SU-DHL-6 (cell line): ENCODE results near the gene SMOC1.

Source experiments
- EZH2phosphoT487 ChIP-seq: fragments of 200-600 bp; sonication (generic), shearing (Covaris generic); conservative IDR thresholded peaks from 2 replicates; pipeline ENCODE4 v1.6.1; 2018; ENCODE audit warnings: mild to moderate bottlenecking, antibody characterized with exemption, low read length, moderate library complexity, mixed read lengths
- TF ChIP-seq, protein P1 (sequence below): fragments of 200-600 bp; sonication (generic); IDR thresholded peaks from one replicate; pipeline ENCODE4 v1.5.1; 2017; ENCODE audit warnings: antibody characterized with exemption, mild to moderate bottlenecking, low read length, moderate library complexity; ENCODE audit not compliant: insufficient read depth, poor library complexity, severe bottlenecking

DNA sequence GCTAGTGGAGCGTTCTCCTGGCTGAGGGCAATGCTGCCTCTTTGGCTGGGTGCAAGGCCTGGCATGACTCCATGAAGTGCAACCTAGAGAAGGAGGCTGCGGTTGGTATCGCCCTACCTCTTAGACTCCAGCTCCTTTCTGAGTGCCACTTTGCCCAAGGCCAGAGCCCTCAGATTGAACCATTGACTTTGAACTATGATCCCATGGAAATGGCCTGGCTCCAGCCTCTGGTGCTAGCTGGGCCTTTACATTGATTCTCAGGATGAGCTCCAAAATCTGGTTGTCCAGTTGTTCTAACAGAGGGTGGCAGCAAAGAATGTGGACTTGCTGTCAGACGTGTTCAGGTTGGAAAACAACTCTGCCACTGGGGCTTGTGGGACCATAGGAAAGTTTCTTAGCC, 16.1 kb upstream of the SMOC1 start:
- TF ChIP-seq, protein P1, sequence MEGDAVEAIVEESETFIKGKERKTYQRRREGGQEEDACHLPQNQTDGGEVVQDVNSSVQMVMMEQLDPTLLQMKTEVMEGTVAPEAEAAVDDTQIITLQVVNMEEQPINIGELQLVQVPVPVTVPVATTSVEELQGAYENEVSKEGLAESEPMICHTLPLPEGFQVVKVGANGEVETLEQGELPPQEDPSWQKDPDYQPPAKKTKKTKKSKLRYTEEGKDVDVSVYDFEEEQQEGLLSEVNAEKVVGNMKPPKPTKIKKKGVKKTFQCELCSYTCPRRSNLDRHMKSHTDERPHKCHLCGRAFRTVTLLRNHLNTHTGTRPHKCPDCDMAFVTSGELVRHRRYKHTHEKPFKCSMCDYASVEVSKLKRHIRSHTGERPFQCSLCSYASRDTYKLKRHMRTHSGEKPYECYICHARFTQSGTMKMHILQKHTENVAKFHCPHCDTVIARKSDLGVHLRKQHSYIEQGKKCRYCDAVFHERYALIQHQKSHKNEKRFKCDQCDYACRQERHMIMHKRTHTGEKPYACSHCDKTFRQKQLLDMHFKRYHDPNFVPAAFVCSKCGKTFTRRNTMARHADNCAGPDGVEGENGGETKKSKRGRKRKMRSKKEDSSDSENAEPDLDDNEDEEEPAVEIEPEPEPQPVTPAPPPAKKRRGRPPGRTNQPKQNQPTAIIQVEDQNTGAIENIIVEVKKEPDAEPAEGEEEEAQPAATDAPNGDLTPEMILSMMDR, result no peak
- no peak for TF ChIP-seq EZH2phosphoT487
